B cell (primary cell): ENCODE results near the gene PARVB. TPM values are rescaled to one million over a fixed set of nuclear protein-coding genes. Genes with fewer than 3 reads are reported as not detected.

ENCODE experiments used
- ATAC-seq: fragments of 200-7000 bp; cut with Tn5 transposase; one replicate; pipeline ENCODE4 v1.10.0; 2021; ENCODE audit warnings: low read depth, mild to moderate bottlenecking, moderate number of reproducible peaks, moderate library complexity
- CTCF ChIA-PET: fragments of 350-600 bp; sonication (Branson Sonifier 250); formaldehyde crosslinking; loops from one replicate; lab custom pipeline; 2021; ENCODE audit warnings: antibody characterized with exemption, inconsistent platforms; lab: Charles Lee
- POLR2A ChIA-PET: fragments of 350-600 bp; sonication (Branson Sonifier 250); formaldehyde crosslinking; loops from one replicate; lab custom pipeline; 2021; ENCODE audit warnings: antibody characterized with exemption; lab: Charles Lee
- DNase-seq: peaks from one replicate; pipeline ENCODE4 v3.0.0; 2013
- H2AFZ ChIP-seq: 2 replicates; pipeline ENCODE4 v1.6.1; 2012; ENCODE audit warnings: mild to moderate bottlenecking, low read depth, low read length; ENCODE audit not compliant: insufficient read depth, poor library complexity, severe bottlenecking
- H3K27ac ChIP-seq, 2 donors: 1 replicate in 1 of 2; 2 replicates in 1 of 2; pipeline ENCODE4 v1.5.1; 2012 to 2013; ENCODE audit warnings: low read length in 2 of 2, mild to moderate bottlenecking in 2 of 2, moderate library complexity in 1 of 2
- H3K27me3 ChIP-seq, 4 experiments: fragments of 200-600 bp in 1 of 4; sonication (generic) in 1 of 4; replicated peaks in 1 of 4; 1 replicate in 2 of 4; 2 replicates in 2 of 4; pipeline versions ENCODE4 v1.6.1 to v1.7.0; 2013 to 2016; ENCODE audit warnings: low read length in 3 of 4, mild to moderate bottlenecking in 2 of 4, mixed read lengths in 1 of 4, moderate library complexity in 1 of 4; ENCODE audit not compliant: insufficient read depth in 4 of 4, control insufficient read depth in 3 of 4; ENCODE audit errors: control extremely low read depth in 1 of 4
- H3K36me3 ChIP-seq, 2 experiments: replicated peaks in 1 of 2; 1 replicate in 1 of 2; 2 replicates in 1 of 2; pipeline versions ENCODE4 v1.6.1 to v1.7.1; 2013; ENCODE audit warnings: low read length in 1 of 2; ENCODE audit not compliant: insufficient read depth in 2 of 2, control insufficient read depth in 1 of 2; ENCODE audit errors: control extremely low read depth in 1 of 2, extremely low read depth in 1 of 2
- H3K4me1 ChIP-seq, 2 donors: fragments of 200-600 bp in 1 of 2; sonication (generic) in 1 of 2; 1 replicate in 1 of 2; 2 replicates in 1 of 2; pipeline versions ENCODE4 v1.5.1 to v1.6.1; 2013 to 2017; ENCODE audit warnings: low read length in 2 of 2; ENCODE audit not compliant: control insufficient read depth in 2 of 2, insufficient read depth in 2 of 2
- H3K4me2 ChIP-seq: replicated peaks from 2 replicates; pipeline ENCODE3; 2012; ENCODE audit warnings: mild to moderate bottlenecking, low read depth, low read length; ENCODE audit not compliant: poor library complexity, severe bottlenecking
- H3K4me3 ChIP-seq, 5 experiments: fragments of 200-600 bp in 1 of 5; sonication (generic) in 1 of 5; 1 replicate in 3 of 5; 2 replicates in 2 of 5; pipeline versions ENCODE4 v1.5.1 to v1.7.0; 2011 to 2016; ENCODE audit warnings: low read length in 4 of 5, mild to moderate bottlenecking in 4 of 5, low read depth in 2 of 5, control low read depth in 1 of 5, moderate library complexity in 1 of 5; ENCODE audit not compliant: insufficient read depth in 1 of 5; ENCODE audit errors: control extremely low read depth in 1 of 5, extremely low read depth in 1 of 5
- H3K79me2 ChIP-seq: fragments of 200-600 bp; sonication (generic); one replicate; pipeline ENCODE4 v1.6.0; 2016; ENCODE audit warnings: low read length; ENCODE audit not compliant: control insufficient read depth, insufficient read depth
- H3K9ac ChIP-seq: fragments of 200-600 bp; sonication (generic); 2 replicates; pipeline ENCODE4 v1.6.1; 2017; ENCODE audit warnings: mild to moderate bottlenecking, low read length, moderate library complexity
- H3K9me3 ChIP-seq, 3 donors: one replicate each; pipeline versions ENCODE4 v1.6.1 to v1.7.1; 2013; ENCODE audit warnings: low read length in 2 of 3; ENCODE audit not compliant: control insufficient read depth in 2 of 3, insufficient read depth in 1 of 3; ENCODE audit errors: control extremely low read depth in 1 of 3
- H4K20me1 ChIP-seq: 2 replicates; pipeline ENCODE4 v1.6.0; 2012; ENCODE audit warnings: mild to moderate bottlenecking, low read length; ENCODE audit not compliant: insufficient read depth, control insufficient read depth, poor library complexity, severe bottlenecking
- H3K27ac Mint-ChIP-seq: one replicate; pipeline ENCODE4 v1.8.0; 2021; ENCODE audit warnings: mixed read lengths
- H3K27me3 Mint-ChIP-seq: one replicate; pipeline ENCODE4 v1.8.0; 2021; ENCODE audit warnings: mixed read lengths
- H3K4me1 Mint-ChIP-seq: one replicate; pipeline ENCODE4 v1.8.0; 2021; ENCODE audit warnings: mixed read lengths
- H3K4me3 Mint-ChIP-seq: one replicate; pipeline ENCODE4 v1.8.0; 2021; ENCODE audit warnings: mixed read lengths
- H3K9me3 Mint-ChIP-seq: one replicate; pipeline ENCODE4 v1.8.0; 2022; ENCODE audit warnings: mixed read lengths; ENCODE audit not compliant: insufficient read depth
- CTCF ChIP-seq: fragments of 200-600 bp; IDR thresholded peaks from one replicate; pipeline ENCODE4 v1.8.0; 2022; ENCODE audit warnings: antibody characterized with exemption, mild to moderate bottlenecking
- EZH2 ChIP-seq: IDR thresholded peaks from 2 replicates; pipeline ENCODE4 v1.6.1; 2012; ENCODE audit warnings: borderline replicate concordance, low read depth, mild to moderate bottlenecking, moderate library complexity, low read length; ENCODE audit not compliant: insufficient read depth, poor library complexity, severe bottlenecking
- WGBS: methylation state at CpG from one replicate; pipeline ENCODE4 v1.1.5; 2013; ENCODE audit warnings: missing lambda C conversion rate; ENCODE audit not compliant: insufficient coverage; 5-methylcytosine and 5-hydroxymethylcytosine counted together
- intact Hi-C: fragments of 100-400 bp; cut with micrococcal nuclease; formaldehyde crosslinking; loops from one replicate; pipeline ENCODE4 v1.10.0; 2022
- polyA plus RNA-seq: library from polyadenylated mRNA; depleted of rRNA; stranded (reverse); fragments of >200 nt; gene quantifications from 2 replicates; pipeline ENCODE4 v1.2.3, GENCODE V29; 2012
- total RNA-seq, 2 donors: library from RNA; stranded (reverse); fragments of 120-200 nt in 1 of 2; gene quantifications; 1 replicate in 1 of 2; 2 replicates in 1 of 2; pipeline versions ENCODE4 v1.2.3 to v1.2.4, GENCODE V29; 2013 to 2022

Gene PARVB
- total and polyA plus RNA-seq, 2 donors (not counting 1 experiment from before 2014, with no cell fraction given), result 48.0 to 49.4 TPM

GRCh38 chr22:44091751-44092150 lies 67.6 kb downstream of the PARVB start:
- Histone ChIP-seq H3K36me3 (peaks cover 0 to 30% of the 10 kb centered on the region in 2 experiments), H3K79me2 (peaks cover 32% of the 10 kb centered on the region), H3K27me3 (no peaks in the 10 kb centered on the region), H4K20me1 (peaks cover 27% of the 10 kb centered on the region), H3K4me1 (no peaks in the 10 kb centered on the region), H3K27ac (no peak overlapping the region), H3K4me2 (no peak overlapping the region), H3K4me3 (no peak overlapping the region), H3K9ac (no peak overlapping the region), H2AFZ (no peak overlapping the region), H3K9me3 (no peaks in the 10 kb centered on the region)
- ATAC-seq (no peak), DNase-seq (no peak)
- TF ChIP-seq EZH2, result no peak
- no peak for TF ChIP-seq CTCF
- no peaks in the 10 kb centered on the region for H3K4me1 Mint-ChIP-seq
- ChIA-PET POLR2A (no interaction called here), CTCF (no interaction called here)
- no peaks in the 10 kb centered on the region for H3K27me3 Mint-ChIP-seq
- 100% methylated on average over 8 of the region's 10 CpGs for WGBS
- no peak overlapping the region for H3K4me3 Mint-ChIP-seq
- no peak overlapping the region for H3K27ac Mint-ChIP-seq
- intact Hi-C loops, result no loop called here
- H3K9me3 Mint-ChIP-seq, result no peaks in the 10 kb centered on the region

- H3K79me2 ChIP-seq, result peaks cover 32% of the 10 kb centered on the region
Measured at GRCh38 chr22:44092636-44093220, 68.6 kb downstream of the PARVB start.

More at GRCh38 chr22:44092636-44093220, 68.6 kb downstream of the PARVB start:
- Histone ChIP-seq H3K27me3 (no peaks in the 10 kb centered on the region), H4K20me1 (peaks cover 27% of the 10 kb centered on the region), H3K4me1 (no peaks in the 10 kb centered on the region), H3K9me3 (no peaks in the 10 kb centered on the region), H3K9ac (no peak overlapping the region), H3K36me3 (peaks cover 0 to 29% of the 10 kb centered on the region in 2 experiments), H3K4me2 (no peak overlapping the region), H3K27ac (no peak overlapping the region), H3K4me3 (no peak overlapping the region), H2AFZ (no peak overlapping the region)
- intact Hi-C loops, result no loop called here
- CTCF ChIA-PET, result interaction anchor here (1.8 kb wide), 1 partner anchor 100 kb away, joined by 7 read pairs; no protein-coding TSS in a partner anchor
- no peaks in the 10 kb centered on the region for H3K27me3 Mint-ChIP-seq
- ATAC-seq (no peak), DNase-seq (no peak)
- H3K4me1 Mint-ChIP-seq, result no peaks in the 10 kb centered on the region
- H3K27ac Mint-ChIP-seq, result no peak overlapping the region
- H3K4me3 Mint-ChIP-seq, result no peak overlapping the region
- TF ChIP-seq EZH2 (no peak), CTCF (no peak)
- WGBS, result 88% methylated on average over 4 of the region's 8 CpGs
- no peaks in the 10 kb centered on the region for H3K9me3 Mint-ChIP-seq
- POLR2A ChIA-PET, result no interaction called here
